HK-2 (cell line): ENCODE results near the gene MRPL20.
A peak's percentile ranks its signal among the peaks of the same experiment; 100 is the strongest.
"Not testable (repeated sequence)": the region's sequence is repeated elsewhere in the genome, so short reads cannot be mapped to it uniquely, and the experiment has no call there.

Experiments used
- DNase-seq: peaks from one replicate; pipeline ENCODE4 v3.0.0-alpha.2; 2018; ENCODE audit not compliant: unreplicated experiment

The MRPL20 gene

DNA sequence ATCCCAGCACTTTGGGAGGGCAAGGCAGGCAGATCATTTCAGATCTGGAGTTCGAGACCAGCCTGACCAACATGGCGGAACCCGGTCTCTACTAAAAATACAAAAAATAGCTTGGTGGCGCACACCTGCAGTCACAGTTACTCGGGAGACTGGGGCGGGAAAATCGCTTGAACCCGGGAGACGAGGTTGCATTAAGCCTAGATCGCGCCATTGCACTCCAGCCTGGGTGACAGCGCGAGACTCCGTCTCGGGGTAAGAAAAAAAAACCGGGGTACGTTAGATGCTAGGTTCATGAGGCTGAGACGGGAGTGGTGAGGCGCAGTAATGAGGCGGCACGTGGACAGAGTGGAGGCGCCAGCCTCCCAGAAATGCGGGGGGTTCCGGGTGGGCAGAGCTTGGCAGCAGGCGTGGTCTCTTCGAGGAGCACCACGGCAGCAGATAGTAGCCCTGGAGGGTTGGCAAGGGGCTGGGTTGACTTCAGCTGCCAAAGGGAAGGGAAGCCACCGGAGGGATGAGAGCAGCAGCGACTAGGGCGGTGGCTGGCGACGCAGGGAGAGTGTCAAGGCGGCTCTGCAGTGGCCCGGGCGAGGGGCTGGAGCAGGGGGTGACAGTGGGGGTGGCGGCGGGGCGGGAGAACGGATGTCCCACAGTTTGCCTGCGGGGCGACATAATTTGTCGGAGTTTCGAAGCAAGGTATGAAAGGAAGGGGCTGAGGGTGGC lies 832 bp downstream of the MRPL20 start:
- DNase-seq, result no peak

- DNase-seq, result no peak
Measured at GRCh38 chr1:1403653-1404052, 3.4 kb downstream of the MRPL20 start.

DNA sequence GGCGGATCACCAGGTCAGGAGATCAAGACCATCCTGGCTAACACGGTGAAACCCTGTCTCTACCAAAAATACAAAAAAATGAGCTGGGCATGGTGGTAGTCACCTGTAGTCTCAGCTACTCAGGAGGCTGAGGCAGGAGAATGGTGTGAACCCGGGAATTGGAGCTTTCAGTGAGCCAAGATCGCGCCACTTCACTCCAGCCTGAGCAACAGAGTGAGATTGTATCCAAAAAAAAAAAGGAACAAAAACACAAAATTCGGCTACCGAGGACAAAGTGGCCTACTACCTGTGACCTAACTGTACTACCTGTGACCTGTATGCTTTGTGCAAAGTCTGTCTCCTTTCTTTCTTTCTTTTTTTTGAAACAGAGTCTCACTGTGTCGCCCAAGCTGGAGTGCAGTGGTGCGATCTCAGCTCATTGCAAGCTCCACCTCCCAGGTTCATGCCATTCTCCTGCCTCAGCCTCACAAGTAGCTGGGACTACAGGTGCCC lies 4.1 kb downstream of the MRPL20 start:
- DNase-seq, result not testable (repeated sequence)

DNA sequence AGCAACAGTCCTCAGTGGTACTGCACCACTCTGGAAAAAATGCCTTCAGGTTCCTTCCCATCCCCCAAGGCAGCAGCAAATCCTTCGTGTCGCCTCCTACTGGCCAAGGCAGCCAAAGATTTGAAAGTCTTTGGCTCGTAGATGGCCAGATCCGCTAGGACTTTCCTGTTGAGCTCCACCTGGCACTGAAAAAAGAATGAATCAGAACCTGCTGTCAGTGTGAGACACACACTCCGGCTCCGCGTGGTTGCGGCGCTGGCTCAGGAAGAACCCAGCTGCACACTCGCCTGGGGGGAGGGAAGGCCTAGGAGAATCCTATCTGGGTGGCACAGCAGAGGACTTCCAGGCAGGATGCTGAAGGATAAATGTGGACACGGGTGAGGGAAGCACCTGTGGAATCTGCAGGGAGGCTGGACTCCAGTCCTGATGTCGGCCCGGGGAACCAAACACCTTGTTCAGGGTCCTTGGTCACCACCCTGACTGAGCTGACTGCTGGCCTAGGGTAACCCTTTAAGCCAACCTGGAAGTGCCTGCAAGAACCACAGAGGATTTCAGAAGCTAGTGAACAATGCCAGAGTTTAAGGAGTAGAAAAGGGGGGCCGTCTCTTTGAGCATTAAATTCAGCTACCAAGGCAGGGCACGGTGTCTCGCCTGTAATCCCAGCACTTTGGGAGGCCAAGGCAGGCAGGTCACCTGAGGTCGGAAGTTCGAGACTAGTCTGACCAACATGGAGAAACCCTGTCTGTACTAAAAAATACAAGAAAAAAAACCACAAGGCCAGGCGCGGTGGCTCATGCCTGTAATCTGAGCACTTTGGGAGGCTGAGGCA lies 4.8 kb downstream of the MRPL20 start:
- DNase-seq, result peak; percentile 46

GRCh38 chr1:1401457-1402010 lies 5.6 kb downstream of the MRPL20 start:
- DNase-seq, result no peak

- no peak for DNase-seq
Measured at GRCh38 chr1:1400576-1401456, 6.3 kb downstream of the MRPL20 start.

GRCh38 chr1:1399872-1400575 lies 7.1 kb downstream of the MRPL20 start:
- DNase-seq, result peak; percentile 44

- peak; percentile 99 for DNase-seq
Measured at GRCh38 chr1:1399187-1399871, 7.8 kb downstream of the MRPL20 start, which contains the start of gene CCNL2. Gene CCNL2, minus strand, starts transcription at chr1:1399335. Its CDS starts 29 bp downstream, at chr1:1399306.

- DNase-seq, result no peak
Measured at GRCh38 chr1:1398677-1399186, 8.4 kb downstream of the MRPL20 start.

- no peak for DNase-seq
Measured at GRCh38 chr1:1397839-1398523, 9.1 kb downstream of the MRPL20 start.

GRCh38 chr1:1395166-1395565 lies 11.9 kb downstream of the MRPL20 start:
- DNase-seq, result no peak

DNA sequence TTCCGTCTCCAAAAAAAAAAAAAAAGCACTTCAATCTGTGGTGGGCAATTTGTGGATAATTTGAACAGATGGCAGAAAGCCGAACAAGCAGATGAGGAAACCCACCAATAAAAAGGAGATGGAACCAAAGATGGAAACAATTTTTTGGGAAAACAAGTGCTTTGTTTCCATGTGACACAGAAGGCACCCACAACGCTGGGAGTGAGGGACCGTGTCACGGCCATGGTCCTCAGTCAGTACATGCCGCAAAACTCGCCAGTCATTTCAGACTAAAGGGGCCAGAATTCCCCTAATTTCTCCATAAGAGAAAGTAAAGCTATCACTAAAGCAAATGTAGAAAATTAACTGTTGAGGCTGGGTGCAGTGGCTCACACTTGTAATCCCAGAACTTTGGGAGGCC lies 13.0 kb downstream of the MRPL20 start:
- DNase-seq, result no peak

- no peak for DNase-seq
Measured at GRCh38 chr1:1393428-1393827, 13.7 kb downstream of the MRPL20 start.

- DNase-seq, result no peak
Measured at GRCh38 chr1:1393014-1393413, 14.1 kb downstream of the MRPL20 start.

GRCh38 chr1:1391225-1391624 lies 15.9 kb downstream of the MRPL20 start:
- DNase-seq, result no peak

GRCh38 chr1:1390675-1391074 lies 16.4 kb downstream of the MRPL20 start:
- no peak for DNase-seq

GRCh38 chr1:1388078-1388472 lies 19.0 kb downstream of the MRPL20 start:
- no peak for DNase-seq

DNA sequence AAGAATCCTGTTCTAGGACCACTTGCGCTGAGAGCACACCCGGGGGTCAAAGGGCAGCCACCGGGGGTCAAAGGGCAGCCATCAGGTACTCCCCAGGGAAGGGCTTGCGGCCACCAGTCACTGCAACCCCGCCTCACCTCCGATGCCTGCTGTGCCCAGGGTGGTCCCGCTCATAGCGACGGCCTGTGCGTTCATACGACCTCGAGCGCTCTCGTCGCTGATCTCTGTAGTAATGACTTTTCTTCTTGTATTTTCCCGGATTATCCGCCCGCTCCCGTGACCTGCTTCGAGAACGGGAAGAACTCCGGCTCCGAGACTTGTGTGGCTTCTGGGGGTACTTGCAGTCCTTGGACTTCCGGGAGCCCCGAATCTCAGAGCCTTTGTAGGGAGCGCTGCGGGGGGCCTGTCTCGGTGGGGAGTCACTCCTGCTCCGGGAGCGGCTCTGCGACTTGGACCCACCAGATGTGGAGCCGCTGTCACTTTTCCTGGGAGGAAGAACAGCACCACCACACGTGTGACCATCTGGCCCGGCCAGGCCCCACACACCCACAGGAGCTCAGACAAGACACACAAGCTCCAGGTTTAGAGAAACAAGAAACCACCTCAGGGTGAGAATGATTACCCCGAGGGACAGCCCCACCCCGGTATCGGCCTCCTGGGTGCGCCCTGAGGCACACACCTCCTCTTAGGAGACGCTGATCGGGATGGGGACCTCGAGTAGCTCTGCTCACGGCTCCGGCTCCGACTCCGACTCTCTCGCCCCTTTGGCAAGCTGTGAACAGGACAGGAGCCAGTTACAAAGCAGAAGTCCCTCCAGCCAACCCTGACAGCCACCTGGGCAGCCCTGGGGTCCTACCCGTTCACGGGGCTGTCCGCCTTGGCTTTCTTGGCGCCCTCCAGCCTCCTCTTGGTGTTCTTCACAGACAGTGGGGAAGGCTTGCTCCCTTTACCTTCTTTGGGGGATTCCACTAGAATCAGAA lies 19.7 kb downstream of the MRPL20 start:
- DNase-seq, result no peak
